ENCODE measurements around the gene INPP5A.
A peak's percentile ranks its signal among the peaks of the same experiment; 100 is the strongest.

The INPP5A gene

GRCh38 chr10:132534391-132535064 is 3.1 kb upstream of the INPP5A start:
- H3K4me1 ChIP-seq (ENCODE audit: insufficient read depth, low read length) = peaks cover 10% of the 10 kb centered on the region
- H3K27me3 ChIP-seq (ENCODE audit: insufficient read depth, low read length) = peaks cover 26% of the 10 kb centered on the region
- H3K36me3 ChIP-seq (ENCODE audit: insufficient read depth, low read length) = no peaks in the 10 kb centered on the region
- 84% methylated on average over 8 of the region's 8 CpGs for WGBS
- peaks cover 11% of the 10 kb centered on the region; the same call in 1 of the 2 replicates for H3K9me3 ChIP-seq (ENCODE audit: insufficient read depth, low read depth, low read length)
- no peak overlapping the region for H3K9ac ChIP-seq (ENCODE audit: low read depth, low read length)
- no peak overlapping the region for H3K27ac ChIP-seq (ENCODE audit: low read depth, low read length)
- no peak overlapping the region for H3K4me3 ChIP-seq (ENCODE audit: low read length)

GRCh38 chr10:132535065-132535651 is 2.4 kb upstream of the INPP5A start:
- WGBS = 90% methylated on average over 18 of the region's 18 CpGs
- Histone ChIP-seq H3K9ac (ENCODE audit: low read depth, low read length) (no peak overlapping the region), H3K9me3 (ENCODE audit: insufficient read depth, low read depth, low read length) (peaks cover 10% of the 10 kb centered on the region; the same call in 1 of the 2 replicates), H3K27ac (ENCODE audit: low read depth, low read length) (no peak overlapping the region), H3K4me1 (ENCODE audit: insufficient read depth, low read length) (peaks cover 15% of the 10 kb centered on the region), H3K27me3 (ENCODE audit: insufficient read depth, low read length) (peaks cover 26% of the 10 kb centered on the region), H3K36me3 (ENCODE audit: insufficient read depth, low read length) (no peaks in the 10 kb centered on the region), H3K4me3 (ENCODE audit: low read length) (no peak overlapping the region)

- peaks cover 26% of the 10 kb centered on the region for H3K27me3 ChIP-seq (ENCODE audit: insufficient read depth, low read length)
- 0 out of 2 replicates have a peak, but pooled peaks cover 2% of the 10 kb centered on the region for H3K9me3 ChIP-seq (ENCODE audit: insufficient read depth, low read depth, low read length)
- H3K27ac ChIP-seq (ENCODE audit: low read depth, low read length) = no peak overlapping the region
- peak overlapping the region; percentile 73 for H3K9ac ChIP-seq (ENCODE audit: low read depth, low read length)
- H3K4me1 ChIP-seq (ENCODE audit: insufficient read depth, low read length) = peaks cover 25% of the 10 kb centered on the region
- WGBS = 27% methylated on average over 20 of the region's 21 CpGs
- peak overlapping the region; percentile 63 for H3K4me3 ChIP-seq (ENCODE audit: low read length)
- no peaks in the 10 kb centered on the region for H3K36me3 ChIP-seq (ENCODE audit: insufficient read depth, low read length)
Measured at GRCh38 chr10:132536241-132536876, 1.2 kb upstream of the INPP5A start.

GRCh38 chr10:132536877-132537683 is 507 bp upstream of the INPP5A start:
- WGBS = under 1% methylated on average over 102 of the region's 102 CpGs
- no peaks in the 10 kb centered on the region for H3K36me3 ChIP-seq (ENCODE audit: insufficient read depth, low read length)
- peaks cover 30% of the 10 kb centered on the region for H3K4me1 ChIP-seq (ENCODE audit: insufficient read depth, low read length)
- H3K4me3 ChIP-seq (ENCODE audit: low read length) = peak overlapping the region; percentile 63
- H3K9ac ChIP-seq (ENCODE audit: low read depth, low read length) = peak overlapping the region; percentile 73
- no peak overlapping the region; the same call in 1 of the 2 replicates for H3K27ac ChIP-seq (ENCODE audit: low read depth, low read length)
- H3K27me3 ChIP-seq (ENCODE audit: insufficient read depth, low read length) = peaks cover 26% of the 10 kb centered on the region
- no peaks in the 10 kb centered on the region for H3K9me3 ChIP-seq (ENCODE audit: insufficient read depth, low read depth, low read length)

- H3K36me3 ChIP-seq (ENCODE audit: insufficient read depth, low read length) = no peaks in the 10 kb centered on the region
- H3K9me3 ChIP-seq (ENCODE audit: insufficient read depth, low read depth, low read length) = no peaks in the 10 kb centered on the region
- peaks cover 25% of the 10 kb centered on the region for H3K27me3 ChIP-seq (ENCODE audit: insufficient read depth, low read length)
- H3K9ac ChIP-seq (ENCODE audit: low read depth, low read length) = peak overlapping the region; percentile 58
- H3K27ac ChIP-seq (ENCODE audit: low read depth, low read length) = no peak overlapping the region
- peaks cover 30% of the 10 kb centered on the region for H3K4me1 ChIP-seq (ENCODE audit: insufficient read depth, low read length)
- peak overlapping the region; percentile 69 for H3K4me3 ChIP-seq (ENCODE audit: low read length)
- 15% methylated on average over 42 of the region's 42 CpGs for WGBS
Measured at GRCh38 chr10:132538031-132538789, 623 bp downstream of the INPP5A start.

- WGBS = 81% methylated on average over 2 of the region's 2 CpGs
- peak overlapping the region; percentile 69; the same call in 1 of the 2 replicates for H3K4me3 ChIP-seq (ENCODE audit: low read length)
- no peaks in the 10 kb centered on the region for H3K36me3 ChIP-seq (ENCODE audit: insufficient read depth, low read length)
- no peak overlapping the region for H3K27ac ChIP-seq (ENCODE audit: low read depth, low read length)
- no peak overlapping the region for H3K9ac ChIP-seq (ENCODE audit: low read depth, low read length)
- H3K27me3 ChIP-seq (ENCODE audit: insufficient read depth, low read length) = peaks cover 25% of the 10 kb centered on the region
- H3K4me1 ChIP-seq (ENCODE audit: insufficient read depth, low read length) = peaks cover 30% of the 10 kb centered on the region
- H3K9me3 ChIP-seq (ENCODE audit: insufficient read depth, low read depth, low read length) = no peaks in the 10 kb centered on the region
Measured at GRCh38 chr10:132538790-132539421, 1.3 kb downstream of the INPP5A start.

GRCh38 chr10:132539431-132539839 is 1.8 kb downstream of the INPP5A start:
- Histone ChIP-seq H3K27me3 (ENCODE audit: insufficient read depth, low read length) (peaks cover 25% of the 10 kb centered on the region), H3K4me3 (ENCODE audit: low read length) (no peak overlapping the region), H3K9me3 (ENCODE audit: insufficient read depth, low read depth, low read length) (no peaks in the 10 kb centered on the region), H3K4me1 (ENCODE audit: insufficient read depth, low read length) (peaks cover 30% of the 10 kb centered on the region), H3K27ac (ENCODE audit: low read depth, low read length) (no peak overlapping the region), H3K36me3 (ENCODE audit: insufficient read depth, low read length) (no peaks in the 10 kb centered on the region), H3K9ac (ENCODE audit: low read depth, low read length) (no peak overlapping the region)
- WGBS = 89% methylated on average over 11 of the region's 11 CpGs

- H3K27me3 ChIP-seq (ENCODE audit: insufficient read depth, low read length) = peaks cover 23% of the 10 kb centered on the region
- no peak overlapping the region for H3K4me3 ChIP-seq (ENCODE audit: low read length)
- H3K9ac ChIP-seq (ENCODE audit: low read depth, low read length) = no peak overlapping the region
- peaks cover 30% of the 10 kb centered on the region for H3K4me1 ChIP-seq (ENCODE audit: insufficient read depth, low read length)
- H3K9me3 ChIP-seq (ENCODE audit: insufficient read depth, low read depth, low read length) = no peaks in the 10 kb centered on the region
- H3K36me3 ChIP-seq (ENCODE audit: insufficient read depth, low read length) = no peaks in the 10 kb centered on the region
- H3K27ac ChIP-seq (ENCODE audit: low read depth, low read length) = no peak overlapping the region
- 85% methylated on average over 5 of the region's 5 CpGs for WGBS
Measured at GRCh38 chr10:132539894-132540293, 2.3 kb downstream of the INPP5A start.

- H3K36me3 ChIP-seq (ENCODE audit: insufficient read depth, low read length) = no peaks in the 10 kb centered on the region
- H3K27ac ChIP-seq (ENCODE audit: low read depth, low read length) = no peak overlapping the region
- 52% methylated on average over 12 of the region's 12 CpGs for WGBS
- H3K9me3 ChIP-seq (ENCODE audit: insufficient read depth, low read depth, low read length) = no peaks in the 10 kb centered on the region
- peaks cover 29% of the 10 kb centered on the region for H3K4me1 ChIP-seq (ENCODE audit: insufficient read depth, low read length)
- H3K27me3 ChIP-seq (ENCODE audit: insufficient read depth, low read length) = peaks cover 20% of the 10 kb centered on the region
- no peak overlapping the region for H3K9ac ChIP-seq (ENCODE audit: low read depth, low read length)
- no peak overlapping the region for H3K4me3 ChIP-seq (ENCODE audit: low read length)
Measured at GRCh38 chr10:132540456-132540855, 2.9 kb downstream of the INPP5A start.

- Histone ChIP-seq H3K9ac (ENCODE audit: low read depth, low read length) (no peak overlapping the region), H3K36me3 (ENCODE audit: insufficient read depth, low read length) (no peaks in the 10 kb centered on the region), H3K4me1 (ENCODE audit: insufficient read depth, low read length) (peaks cover 25% of the 10 kb centered on the region), H3K27me3 (ENCODE audit: insufficient read depth, low read length) (peaks cover 14% of the 10 kb centered on the region), H3K27ac (ENCODE audit: low read depth, low read length) (no peak overlapping the region), H3K4me3 (ENCODE audit: low read length) (no peak overlapping the region), H3K9me3 (ENCODE audit: insufficient read depth, low read depth, low read length) (no peaks in the 10 kb centered on the region)
- 92% methylated on average over 11 of the region's 11 CpGs for WGBS
Measured at GRCh38 chr10:132541129-132541528, 3.5 kb downstream of the INPP5A start.

All from HUES64 (cell line).